Lower leg skin (tissue), 3 donors: Measurements from ENCODE around the gene PIP5KL1.

Experiments used
- POLR2A ChIP-seq, 2 donors: fragments of 450-650 bp; IDR thresholded peaks; one replicate each; pipeline ENCODE4 v1.6.1; 2016 to 2017; ENCODE audit warnings: antibody characterized with exemption in 2 of 2, mild to moderate bottlenecking in 1 of 2, moderate library complexity in 1 of 2
- TF ChIP-seq, protein P1 (sequence below), 3 donors: fragments of 450-650 bp; IDR thresholded peaks; one replicate each; pipeline ENCODE4 v1.5.1; 2016; ENCODE audit warnings: antibody characterized with exemption in 3 of 3, mild to moderate bottlenecking in 3 of 3, moderate library complexity in 2 of 3

DNA sequence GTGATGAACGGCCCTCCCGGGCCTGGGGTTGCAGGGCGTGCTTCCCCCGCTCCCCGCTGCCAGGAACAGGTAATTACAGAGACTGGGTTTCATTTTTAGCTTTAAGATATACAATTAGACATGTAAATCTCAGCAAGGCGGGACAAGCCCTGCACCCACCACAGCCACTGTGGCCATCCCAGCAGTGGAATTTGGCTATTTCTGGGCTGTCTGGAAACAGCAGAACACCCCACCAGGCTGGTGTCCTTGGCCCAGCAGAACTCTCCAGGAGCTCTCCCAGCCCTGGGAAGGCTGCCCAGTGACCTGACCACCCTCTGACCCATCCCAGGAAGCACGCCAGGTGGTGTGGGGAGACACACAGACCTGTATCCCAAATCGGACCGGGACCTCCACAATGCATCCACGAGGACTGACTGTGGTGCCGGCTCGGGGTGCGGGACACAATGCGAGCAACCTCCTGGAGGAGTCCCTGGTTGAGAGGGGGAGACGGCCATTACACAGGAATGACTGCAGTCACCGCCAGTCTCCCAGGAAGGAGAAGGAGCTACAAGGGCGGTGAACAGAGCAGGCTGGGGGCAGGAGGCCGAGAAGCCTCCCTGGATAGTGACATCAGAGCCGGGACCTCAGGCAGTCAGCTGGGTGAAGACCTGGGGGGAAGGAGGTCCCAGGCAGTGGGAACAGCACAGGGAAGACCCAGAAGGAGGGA lies 32.9 kb upstream of the PIP5KL1 start:
- TF ChIP-seq, protein P1, sequence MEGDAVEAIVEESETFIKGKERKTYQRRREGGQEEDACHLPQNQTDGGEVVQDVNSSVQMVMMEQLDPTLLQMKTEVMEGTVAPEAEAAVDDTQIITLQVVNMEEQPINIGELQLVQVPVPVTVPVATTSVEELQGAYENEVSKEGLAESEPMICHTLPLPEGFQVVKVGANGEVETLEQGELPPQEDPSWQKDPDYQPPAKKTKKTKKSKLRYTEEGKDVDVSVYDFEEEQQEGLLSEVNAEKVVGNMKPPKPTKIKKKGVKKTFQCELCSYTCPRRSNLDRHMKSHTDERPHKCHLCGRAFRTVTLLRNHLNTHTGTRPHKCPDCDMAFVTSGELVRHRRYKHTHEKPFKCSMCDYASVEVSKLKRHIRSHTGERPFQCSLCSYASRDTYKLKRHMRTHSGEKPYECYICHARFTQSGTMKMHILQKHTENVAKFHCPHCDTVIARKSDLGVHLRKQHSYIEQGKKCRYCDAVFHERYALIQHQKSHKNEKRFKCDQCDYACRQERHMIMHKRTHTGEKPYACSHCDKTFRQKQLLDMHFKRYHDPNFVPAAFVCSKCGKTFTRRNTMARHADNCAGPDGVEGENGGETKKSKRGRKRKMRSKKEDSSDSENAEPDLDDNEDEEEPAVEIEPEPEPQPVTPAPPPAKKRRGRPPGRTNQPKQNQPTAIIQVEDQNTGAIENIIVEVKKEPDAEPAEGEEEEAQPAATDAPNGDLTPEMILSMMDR (IDR thresholded peaks at IDR 0.05) = no peak
- TF ChIP-seq POLR2A (IDR thresholded peaks at IDR 0.05) = no peak
